Mesenteric fat pad (tissue), 1 donor: ENCODE measurements around the gene IFT57. TPM values are rescaled to one million over a fixed set of nuclear protein-coding genes. Genes with fewer than 3 reads are reported as not detected.

Experiments
- DNase-seq: peaks from one replicate; pipeline ENCODE4 v3.0.0-alpha.2; 2020; ENCODE audit warnings: low spot score
- total RNA-seq: library from RNA; stranded (reverse); fragmentation: NEBNext Ultra II Directional; extraction: Animal tissue kit (Norgen Biotek cat#: 25700); gene quantifications from one replicate; pipeline ENCODE4 v1.2.1, GENCODE V29; 2021
- donor health status: DM: yes; HTN: yes; CAD: no.

The IFT57 gene
- total RNA-seq, 1 donor from 2014 or later, result 26.9 TPM

GRCh38 chr3:108127301-108127988 lies 94.8 kb downstream of the IFT57 start:
- no peak for DNase-seq

GRCh38 chr3:108126348-108126747 lies 95.9 kb downstream of the IFT57 start:
- DNase-seq, result no peak

DNA sequence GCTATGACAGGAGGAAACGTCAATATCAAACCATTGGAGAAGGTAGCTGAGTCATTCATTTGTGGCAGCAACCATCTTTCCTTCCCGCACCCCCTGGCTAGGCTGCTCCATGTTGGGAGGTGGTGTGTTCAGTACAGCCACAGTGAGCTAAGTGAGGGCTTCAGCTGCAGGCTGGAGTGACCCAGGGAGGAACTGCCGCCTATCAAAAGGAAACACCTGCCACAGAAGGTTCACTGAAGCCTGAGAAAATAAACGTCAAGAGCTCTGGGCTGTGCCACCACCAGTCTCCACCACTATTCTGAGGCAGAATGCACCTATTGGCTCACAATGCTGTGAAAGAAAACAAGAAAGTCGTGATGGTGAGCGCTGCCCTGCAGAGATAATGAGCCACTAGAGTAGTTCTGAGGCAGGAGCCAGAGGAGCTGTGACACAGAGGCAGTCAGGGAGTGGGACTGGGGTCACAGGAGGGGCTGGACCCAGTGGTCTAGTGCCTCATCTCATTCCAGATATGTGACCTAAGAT lies 96.6 kb downstream of the IFT57 start:
- DNase-seq, result no peak

DNA sequence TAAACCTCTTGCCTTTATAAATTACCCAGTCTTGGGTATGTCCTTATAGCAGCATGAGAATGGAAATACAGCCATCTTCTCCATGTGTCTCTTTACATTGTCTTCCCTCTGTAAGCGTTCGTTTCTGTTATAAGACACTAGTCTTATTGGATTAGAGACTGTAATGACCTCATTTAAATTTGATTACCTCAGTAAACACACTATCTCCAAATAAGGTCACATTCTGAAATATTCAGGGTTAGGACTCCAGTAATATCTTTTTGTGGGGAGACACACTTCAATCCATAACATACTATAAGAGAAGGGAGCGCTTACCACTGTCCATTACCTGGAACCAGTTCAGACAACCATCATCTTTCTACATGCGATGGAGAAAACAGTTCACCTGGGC lies 97.1 kb downstream of the IFT57 start:
- DNase-seq, result no peak

- DNase-seq, result no peak
These were observed 97.7 kb downstream of the IFT57 start for GRCh38 chr3:108124337-108125152.

DNA sequence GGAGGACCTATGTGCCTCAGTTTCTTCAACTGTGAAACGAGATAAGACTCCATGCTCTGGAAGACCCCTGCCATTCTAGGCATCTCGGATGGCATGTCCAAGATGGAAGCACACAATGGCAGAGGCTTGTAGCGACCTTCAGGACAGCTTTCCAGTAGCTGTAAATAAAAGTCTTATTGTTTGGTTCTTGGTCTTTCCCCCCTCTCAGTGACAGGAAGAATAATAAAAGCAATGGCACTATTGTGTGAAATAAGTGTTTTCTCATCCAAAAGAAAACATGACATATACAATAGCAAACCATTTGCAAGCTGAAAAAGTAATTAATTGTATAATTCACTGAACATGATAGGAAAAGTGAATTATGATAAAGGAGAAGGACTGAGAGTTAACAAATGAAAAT lies 98.9 kb downstream of the IFT57 start:
- no peak for DNase-seq

GRCh38 chr3:108122276-108122675 lies 99.9 kb downstream of the IFT57 start:
- DNase-seq, result no peak

- no peak for DNase-seq
These were observed 102.7 kb downstream of the IFT57 start for GRCh38 chr3:108119398-108120104.

DNA sequence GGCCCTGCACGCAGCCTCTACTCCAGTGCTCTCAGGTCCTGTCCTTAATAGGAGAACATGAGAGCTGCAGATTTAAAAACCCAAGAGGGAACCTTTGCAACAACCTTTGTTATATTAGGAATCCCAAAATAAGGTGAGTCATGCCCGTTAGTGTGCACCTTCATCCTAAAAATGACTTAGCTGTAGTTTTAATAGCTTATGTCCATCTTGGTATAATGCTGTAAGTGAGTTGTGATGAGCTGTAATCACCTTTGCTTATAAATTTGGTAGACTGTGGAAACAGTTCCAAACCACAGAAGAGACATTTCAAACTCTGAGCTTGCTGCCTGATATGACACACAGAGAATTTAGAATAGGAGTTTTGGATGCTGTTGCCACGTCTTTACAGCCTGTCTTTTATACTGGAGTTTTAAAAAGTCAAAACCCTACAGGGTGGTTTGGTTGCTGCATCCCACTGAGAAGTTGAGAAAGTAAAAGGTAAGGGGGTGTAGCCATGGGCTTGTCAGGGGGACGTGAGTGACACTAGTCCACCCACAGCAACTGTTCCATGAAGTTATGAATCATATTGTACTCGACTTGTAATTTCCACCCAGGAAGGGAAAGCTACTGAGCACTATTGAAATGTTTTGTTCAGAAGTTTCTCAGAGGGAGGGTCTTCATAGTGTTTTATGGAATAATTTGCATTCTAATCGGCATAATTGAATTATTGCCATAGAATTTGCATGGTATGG lies 104.0 kb downstream of the IFT57 start:
- no peak for DNase-seq

GRCh38 chr3:108117241-108117775 lies 104.9 kb downstream of the IFT57 start:
- DNase-seq, result no peak

DNA sequence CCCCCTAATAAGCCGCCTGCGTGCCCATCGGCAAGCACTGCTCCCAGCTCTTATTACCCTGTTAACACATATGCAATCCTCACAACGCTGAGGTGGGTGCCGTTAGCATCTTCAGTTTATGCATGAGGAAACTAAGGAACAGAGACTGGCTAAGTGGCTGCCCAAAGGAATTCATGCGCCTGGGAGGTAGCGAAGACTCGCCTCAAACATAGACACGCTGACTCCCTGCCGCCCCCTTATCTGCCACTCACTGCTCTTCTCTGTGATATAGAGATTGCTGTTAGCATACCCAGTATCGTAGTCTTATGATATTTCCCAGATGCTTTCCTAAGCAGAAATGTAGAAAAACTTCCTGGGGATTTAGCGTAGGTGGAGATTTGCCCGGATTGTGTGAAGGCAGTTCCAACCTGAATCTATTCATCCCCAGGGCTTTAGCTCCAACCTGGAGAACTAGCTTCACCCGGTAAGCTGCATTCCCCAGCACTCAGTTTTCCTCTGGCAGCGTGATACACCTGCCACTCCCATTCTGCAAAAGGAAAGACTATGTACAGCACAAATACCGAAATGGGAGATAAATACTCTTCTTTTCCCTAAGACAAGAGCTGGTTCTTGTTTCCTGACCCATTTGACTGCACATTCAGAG lies 107.7 kb downstream of the IFT57 start:
- DNase-seq, result no peak

DNA sequence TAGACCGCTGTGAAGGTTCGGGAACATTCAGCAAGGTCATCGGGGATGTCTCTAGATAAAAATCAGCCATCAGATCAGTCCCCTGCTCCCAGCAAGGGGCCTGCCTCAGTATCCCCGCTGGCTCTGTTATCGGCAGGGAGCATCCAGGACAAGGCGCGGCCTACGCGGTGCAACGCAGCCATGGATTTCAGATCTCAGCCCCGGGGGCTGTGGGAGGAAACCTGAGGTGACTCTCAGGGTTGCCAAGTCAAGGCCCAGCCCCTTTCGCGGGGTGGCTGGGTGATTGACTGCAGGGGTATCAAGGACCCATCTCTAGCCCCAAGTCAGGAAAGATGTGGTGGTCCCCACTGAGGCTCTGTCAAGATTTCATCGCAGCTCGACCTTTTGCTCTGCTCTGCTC lies 108.2 kb downstream of the IFT57 start:
- no peak for DNase-seq

DNA sequence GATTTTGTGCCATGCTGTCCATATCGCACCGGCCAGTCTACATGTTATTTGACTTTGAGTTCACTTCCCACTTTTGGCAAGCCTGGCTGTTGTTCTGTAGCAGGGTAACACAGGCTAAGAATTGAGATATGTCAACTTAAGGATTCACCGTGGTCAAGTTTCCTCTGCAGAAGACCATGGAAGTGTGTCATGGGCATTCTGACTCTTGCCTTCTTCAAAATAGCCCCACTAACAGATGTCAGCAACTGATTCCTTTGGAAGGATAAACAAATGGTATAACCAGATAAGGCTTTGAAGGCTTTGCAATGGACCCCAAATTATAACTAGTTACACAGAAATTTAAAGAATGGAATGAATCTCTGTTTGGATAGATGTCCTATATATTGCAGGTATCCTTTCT lies 111.3 kb downstream of the IFT57 start:
- DNase-seq, result no peak

Other genes starting within 250 kb of the IFT57 start
- gene CD47, start 131.4 kb downstream of the IFT57 start, total RNA-seq, result 59.3 TPM
- 0.32 TPM for gene HHLA2, start 74.1 kb upstream of the IFT57 start, total RNA-seq